HG02840 (cell line): Measurements from ENCODE around the gene FRAT1.
A peak's percentile ranks its signal among the peaks of the same experiment; 100 is the strongest.
"Not testable (repeated sequence)": the region's sequence is repeated elsewhere in the genome, so short reads cannot be mapped to it uniquely, and the experiment has no call there.

Experiments
- ATAC-seq: cut with Tn5 transposase; IDR thresholded peaks from one replicate; pipeline ENCODE4 v1.9.1; 2021; ENCODE audit warnings: mild to moderate bottlenecking, moderate library complexity, moderate number of reproducible peaks; ENCODE audit not compliant: unreplicated experiment, low FRiP score

The FRAT1 gene

GRCh38 chr10:97318772-97319651, at the start of gene FRAT1:
FRAT1 (plus strand) TSS chr10:97319271; CDS start chr10:97319454, 183 bp downstream.
- peak; percentile 87 for ATAC-seq

DNA sequence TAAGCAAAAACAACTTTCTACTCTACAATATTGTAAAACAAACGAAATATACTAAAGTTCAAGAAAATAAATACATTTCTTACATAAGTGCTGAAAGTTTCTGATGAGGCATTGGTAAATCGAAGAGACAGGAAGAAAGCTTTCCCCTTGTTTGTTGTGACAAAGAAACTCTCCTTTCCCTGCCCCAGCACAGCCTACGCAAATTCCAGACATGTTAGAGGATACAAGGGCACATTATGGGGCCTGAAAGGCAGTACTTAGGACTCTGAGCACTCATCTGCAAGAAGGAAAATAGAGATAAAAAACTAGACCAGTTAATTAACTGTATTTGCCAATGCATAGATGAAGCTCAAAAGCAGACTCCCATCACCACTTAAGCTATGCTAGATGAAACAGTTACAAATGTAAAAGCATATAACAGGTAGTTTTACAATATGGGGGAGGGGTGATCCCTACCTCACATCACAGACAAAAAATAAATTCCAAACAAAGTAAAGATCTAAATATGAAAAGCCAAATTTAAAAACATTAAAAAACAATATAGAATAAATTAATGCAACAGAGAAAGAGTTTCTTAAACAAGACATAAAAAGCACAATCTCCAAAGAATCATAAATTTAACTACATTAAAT, 48.4 kb upstream of the FRAT1 start:
- ATAC-seq: no peak

GRCh38 chr10:97273700-97274099, 45.4 kb upstream of the FRAT1 start:
- no peak for ATAC-seq

DNA sequence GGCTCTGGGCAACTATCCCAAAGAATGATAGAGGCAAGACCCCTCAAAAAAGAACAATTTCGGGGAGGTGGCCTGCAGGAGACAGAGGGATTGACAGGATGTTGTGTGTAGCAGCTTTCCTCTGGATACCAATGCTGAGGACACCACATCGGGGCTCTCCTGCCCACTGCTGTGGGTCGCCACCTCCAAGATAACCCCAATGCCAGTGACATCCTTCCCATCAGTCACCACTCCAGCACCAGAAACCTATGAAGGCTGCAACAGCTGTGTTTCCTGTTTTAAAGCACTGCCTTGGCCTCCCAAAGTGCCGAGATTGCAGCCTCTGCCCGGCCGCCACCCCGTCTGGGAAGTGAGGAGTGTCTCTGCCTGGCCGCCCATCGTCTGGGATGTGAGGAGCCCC, 44.2 kb upstream of the FRAT1 start:
- no peak for ATAC-seq

DNA sequence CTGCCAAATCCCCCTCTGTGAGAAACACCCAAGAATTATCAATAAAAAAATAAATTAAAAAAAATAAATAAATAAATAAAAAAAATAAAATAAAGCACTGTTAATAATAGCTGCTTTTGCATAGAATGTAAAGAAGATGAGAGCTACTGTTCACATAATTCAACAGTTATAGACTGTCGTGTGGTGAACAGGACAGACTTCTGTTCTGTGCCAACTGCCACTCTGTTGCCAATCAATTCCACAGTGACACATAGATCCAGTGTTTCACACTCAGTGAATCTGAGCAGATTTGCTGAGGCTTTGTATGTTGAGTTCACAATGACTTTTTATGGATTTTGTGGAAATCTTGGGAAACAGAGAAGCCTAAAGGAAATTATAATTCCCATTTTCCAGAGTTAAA, 41.5 kb upstream of the FRAT1 start:
- ATAC-seq: no peak

DNA sequence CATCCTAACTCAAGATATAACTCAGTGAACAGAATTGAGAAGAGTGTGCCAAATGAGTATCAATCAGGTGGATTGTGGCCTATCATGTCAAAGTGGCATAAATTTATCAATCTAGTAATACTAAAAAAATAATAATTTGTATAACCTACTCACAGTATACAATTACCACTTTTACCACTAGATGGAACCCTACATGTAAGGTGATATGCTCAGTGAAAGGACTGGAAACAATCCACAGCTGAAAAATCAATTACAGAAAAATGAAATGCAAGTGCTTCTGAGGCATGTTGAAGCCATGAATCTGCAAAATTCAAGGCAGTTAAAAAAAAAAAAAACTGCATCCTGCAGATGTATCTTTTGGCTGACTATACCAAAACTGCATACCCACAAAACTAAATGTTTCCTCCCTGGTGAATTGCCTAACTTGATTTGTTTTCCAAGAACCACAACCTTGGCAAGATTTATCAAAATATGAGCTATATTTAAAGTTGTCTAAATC, 40.5 kb upstream of the FRAT1 start:
- no peak for ATAC-seq

DNA sequence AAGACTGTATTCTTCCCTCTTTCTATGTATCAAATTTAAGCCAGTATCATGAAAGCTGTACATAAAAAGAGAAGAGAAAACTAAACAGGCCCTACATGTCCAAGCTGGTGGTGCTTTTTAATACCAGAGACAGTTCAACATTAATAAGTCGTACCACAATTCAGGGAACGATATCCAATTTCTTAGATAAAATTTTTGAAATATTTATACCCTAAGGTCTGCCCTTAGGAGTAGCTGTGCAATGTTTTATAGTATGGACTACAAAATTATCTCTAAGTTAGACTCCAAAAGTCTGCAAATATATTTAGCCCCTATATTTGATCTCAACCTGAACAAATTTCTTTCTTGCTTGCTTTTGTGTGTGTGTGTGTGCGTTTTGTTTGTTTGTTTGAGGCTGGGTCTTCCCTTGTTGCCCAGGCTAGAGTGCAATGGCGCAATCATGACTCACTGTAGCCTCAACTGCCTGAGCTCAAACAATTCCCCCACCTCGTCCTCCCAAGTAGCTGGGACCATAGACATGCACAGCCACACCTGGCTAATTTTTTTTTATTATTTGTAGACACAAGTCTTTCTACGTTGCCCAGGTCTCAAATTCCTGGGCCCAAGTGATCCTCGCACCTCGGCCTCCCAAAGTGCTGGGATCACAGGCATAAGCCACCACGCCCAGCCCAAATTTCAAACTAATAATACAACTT, 39.8 kb upstream of the FRAT1 start:
- no peak for ATAC-seq

GRCh38 chr10:97280783-97281182, 38.3 kb upstream of the FRAT1 start:
- ATAC-seq: no peak

- not testable (repeated sequence) for ATAC-seq
Observed at GRCh38 chr10:97290076-97290475, 29.0 kb upstream of the FRAT1 start.

DNA sequence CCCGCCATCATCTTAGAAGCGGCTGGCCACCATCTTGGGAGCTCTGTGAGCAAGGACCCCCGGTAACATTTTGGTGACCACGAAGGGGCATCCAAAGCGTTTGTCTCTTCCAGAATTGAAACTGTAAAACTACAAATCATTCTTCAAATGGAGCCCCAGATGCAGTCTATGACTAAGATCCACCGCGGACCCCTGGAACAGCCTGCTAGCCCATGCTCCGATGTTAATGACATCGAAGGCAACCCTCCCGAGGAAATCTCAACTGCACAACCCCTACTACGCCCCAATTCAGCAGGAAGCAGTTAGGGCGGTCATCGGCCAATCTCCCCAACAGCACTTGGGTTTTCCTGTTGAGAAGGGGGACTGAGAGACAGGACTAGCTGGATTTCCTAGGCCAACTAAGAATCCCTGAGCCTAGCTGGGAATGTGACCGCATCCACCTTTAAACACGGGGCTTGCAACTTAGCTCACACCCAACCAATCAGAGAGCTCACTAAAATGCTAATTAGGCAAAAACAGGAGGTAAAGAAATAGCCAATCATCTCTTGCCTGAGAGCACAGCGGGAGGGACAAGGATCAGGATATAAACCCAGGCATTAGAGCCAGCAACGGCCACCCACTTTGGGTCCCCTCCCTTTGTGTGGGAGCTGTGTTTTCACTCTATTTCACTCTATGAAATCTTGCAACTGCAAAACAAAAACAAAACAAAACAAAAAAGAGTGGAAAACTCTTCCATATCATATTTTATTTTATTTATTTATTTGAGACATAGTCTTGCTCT, 28.3 kb upstream of the FRAT1 start:
- ATAC-seq: not testable (repeated sequence)

GRCh38 chr10:97291357-97292096, 27.5 kb upstream of the FRAT1 start:
- ATAC-seq: no peak

DNA sequence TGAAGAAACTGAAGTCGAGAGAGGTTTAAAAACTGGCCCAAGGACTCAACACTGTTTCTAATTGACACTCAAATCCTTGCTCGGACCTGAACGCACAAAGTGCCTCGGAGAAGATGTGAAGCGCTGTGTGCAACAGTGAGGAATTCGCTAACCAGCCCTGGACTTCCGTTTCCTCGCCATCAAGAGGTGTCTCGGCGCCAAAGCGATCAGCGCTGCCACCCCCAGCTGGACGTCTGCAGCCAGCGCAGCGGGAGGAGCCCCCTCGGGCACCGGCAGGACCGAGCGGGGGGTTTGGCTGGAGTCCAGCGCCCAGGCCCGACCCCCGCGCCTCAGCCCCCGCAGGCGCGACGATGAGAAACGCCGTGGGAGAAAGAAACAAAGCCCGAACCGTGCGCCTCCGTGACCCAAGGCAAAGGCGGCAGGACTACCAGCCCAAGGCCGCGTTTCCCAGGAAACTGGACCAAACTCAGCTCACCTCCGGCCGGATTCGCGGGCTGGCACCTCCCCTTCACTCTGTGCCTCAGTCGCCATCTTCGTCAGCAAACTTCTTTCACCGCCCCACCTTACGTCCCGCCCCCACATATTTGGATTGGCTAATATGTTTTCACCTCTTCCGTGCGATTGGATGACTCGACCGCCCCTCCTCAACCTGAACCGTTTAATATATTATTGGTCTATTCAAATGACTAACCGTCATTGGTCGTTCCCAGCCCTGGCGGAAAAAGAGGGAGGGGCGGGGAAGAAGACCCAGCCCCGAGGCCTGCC, 26.8 kb upstream of the FRAT1 start, which contains the start of gene ARHGAP19:
Gene ARHGAP19, minus strand, starts transcription at position 541 of the 765 bp plus-strand sequence. Its CDS starts 10 bp downstream, at position 531.
- peak; percentile 99 for ATAC-seq

GRCh38 chr10:97292862-97293198, 26.2 kb upstream of the FRAT1 start:
- ATAC-seq: no peak

DNA sequence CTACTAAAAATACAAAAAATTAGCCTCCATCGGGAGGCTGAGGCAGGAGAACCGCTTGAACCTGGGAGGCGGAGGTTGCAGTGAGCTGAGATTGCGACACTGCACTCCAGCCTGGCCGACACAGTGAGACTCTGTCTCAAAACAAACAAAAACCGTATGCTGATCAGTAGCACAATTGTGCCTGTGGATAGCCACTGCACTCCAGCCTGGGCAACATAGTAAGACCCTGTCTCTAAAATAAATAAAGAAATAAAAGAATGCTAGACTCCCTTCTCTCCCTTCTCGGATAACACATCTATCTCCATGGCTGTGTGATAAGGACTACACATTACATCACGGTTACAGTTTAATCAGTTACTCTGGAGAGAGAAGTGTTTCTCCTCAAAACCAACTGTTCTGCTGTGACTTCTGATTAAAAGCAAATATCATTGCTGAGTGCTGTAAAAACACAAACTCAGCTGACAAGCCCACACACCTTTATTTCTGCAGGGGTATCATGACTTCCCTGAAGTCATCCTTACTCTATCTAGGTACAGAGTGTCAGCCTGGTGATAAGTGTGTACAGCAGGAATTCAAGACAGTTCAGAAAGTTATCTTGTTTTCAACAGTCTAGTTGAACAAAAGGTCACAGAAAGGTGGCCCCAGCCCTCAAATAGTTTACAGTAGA, 21.4 kb upstream of the FRAT1 start:
- ATAC-seq: no peak

DNA sequence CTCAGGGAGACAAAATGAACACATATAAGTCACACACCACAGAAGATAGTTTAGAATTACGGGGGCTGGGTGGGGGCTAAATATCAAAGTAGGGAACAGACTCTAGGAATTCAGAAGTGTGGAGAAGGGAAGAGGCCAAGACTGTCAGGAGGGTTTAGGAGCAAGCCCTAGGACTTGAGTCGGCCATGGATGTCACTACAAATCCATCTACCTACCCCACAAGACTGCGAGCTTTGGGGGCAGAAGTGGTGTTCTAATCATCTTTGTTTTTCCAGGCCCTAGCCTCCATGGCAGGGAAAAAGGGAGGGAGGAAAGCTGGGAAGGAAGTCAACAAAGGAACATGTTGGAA, 20.9 kb upstream of the FRAT1 start:
- ATAC-seq: no peak

DNA sequence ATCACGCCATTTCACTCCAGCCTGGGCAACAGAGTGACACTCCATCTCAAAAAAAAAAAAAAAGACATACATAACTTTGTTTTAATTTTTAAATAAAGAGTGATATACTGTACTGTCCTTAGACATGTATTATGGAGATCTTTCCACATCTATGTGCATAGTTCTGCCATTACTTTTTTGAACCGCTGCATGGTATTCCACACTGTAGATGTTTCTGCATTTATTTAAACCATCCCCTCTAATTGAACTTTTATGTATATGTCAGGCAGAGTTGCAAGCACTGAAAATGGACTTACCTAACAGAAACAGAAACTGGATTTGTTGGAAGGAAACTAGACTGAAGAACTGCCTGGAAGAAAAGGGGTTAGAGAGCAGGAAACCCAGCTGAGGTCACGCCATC, 18.1 kb upstream of the FRAT1 start:
- ATAC-seq: no peak

DNA sequence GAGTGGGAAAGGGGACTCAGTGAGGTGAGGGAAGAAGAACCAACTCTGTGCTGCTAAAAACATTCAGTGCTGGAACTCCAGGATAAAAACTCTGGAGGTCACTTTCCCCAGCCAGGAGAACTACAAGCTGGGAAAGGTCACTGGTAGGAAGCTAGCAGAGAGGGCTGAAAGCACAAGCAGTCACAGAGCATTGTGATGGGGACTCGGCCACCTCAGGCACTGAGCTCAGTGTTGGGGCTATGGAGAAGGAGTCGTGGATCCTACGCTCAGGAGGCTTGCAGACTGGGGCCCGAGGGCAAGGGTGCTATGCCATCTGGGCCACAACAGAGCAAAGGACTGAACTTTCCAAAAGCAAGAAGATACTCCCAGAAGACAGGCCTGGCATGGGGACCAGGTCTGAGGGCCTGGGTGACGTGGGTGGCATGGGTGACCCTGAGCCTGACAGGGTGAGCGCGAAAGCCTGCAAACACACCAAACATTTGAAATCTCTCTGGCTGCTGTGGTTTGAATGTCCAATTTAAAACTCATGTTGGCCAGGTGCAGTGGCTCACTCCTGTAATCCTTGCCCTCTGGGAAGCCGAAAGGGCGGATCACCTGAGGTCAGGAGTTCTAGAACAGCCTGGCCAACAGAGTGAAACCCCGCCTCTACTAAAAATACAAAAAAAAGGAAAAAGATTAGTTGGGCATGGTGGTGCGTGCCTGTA, 16.8 kb upstream of the FRAT1 start:
- no peak for ATAC-seq

- ATAC-seq: no peak
Observed at GRCh38 chr10:97307441-97307840, 11.6 kb upstream of the FRAT1 start.
